ENCODE results near the gene PIAS1.

- TF ChIP-seq, protein P1, sequence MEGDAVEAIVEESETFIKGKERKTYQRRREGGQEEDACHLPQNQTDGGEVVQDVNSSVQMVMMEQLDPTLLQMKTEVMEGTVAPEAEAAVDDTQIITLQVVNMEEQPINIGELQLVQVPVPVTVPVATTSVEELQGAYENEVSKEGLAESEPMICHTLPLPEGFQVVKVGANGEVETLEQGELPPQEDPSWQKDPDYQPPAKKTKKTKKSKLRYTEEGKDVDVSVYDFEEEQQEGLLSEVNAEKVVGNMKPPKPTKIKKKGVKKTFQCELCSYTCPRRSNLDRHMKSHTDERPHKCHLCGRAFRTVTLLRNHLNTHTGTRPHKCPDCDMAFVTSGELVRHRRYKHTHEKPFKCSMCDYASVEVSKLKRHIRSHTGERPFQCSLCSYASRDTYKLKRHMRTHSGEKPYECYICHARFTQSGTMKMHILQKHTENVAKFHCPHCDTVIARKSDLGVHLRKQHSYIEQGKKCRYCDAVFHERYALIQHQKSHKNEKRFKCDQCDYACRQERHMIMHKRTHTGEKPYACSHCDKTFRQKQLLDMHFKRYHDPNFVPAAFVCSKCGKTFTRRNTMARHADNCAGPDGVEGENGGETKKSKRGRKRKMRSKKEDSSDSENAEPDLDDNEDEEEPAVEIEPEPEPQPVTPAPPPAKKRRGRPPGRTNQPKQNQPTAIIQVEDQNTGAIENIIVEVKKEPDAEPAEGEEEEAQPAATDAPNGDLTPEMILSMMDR (IDR thresholded peaks at IDR 0.05): no peak
- no peak for TF ChIP-seq EZH2 (IDR thresholded peaks at IDR 0.05; ENCODE audit: borderline replicate concordance, insufficient read depth, low read depth, low read length, poor library complexity, severe bottlenecking)
Measured at GRCh38 chr15:68042855-68043222, 11.3 kb upstream of the PIAS1 start.
